ENCODE data around the gene TNRC18. TPM values are rescaled to one million over a fixed set of nuclear protein-coding genes. Genes with fewer than 3 reads are reported as not detected.
"Not testable (repeated sequence)": the region's sequence is repeated elsewhere in the genome, so short reads cannot be mapped to it uniquely, and the experiment has no call there.

The TNRC18 gene
- total and polyA plus RNA-seq, 2 experiments from 2014 or later, result 3.7 to 51.8 TPM

DNA sequence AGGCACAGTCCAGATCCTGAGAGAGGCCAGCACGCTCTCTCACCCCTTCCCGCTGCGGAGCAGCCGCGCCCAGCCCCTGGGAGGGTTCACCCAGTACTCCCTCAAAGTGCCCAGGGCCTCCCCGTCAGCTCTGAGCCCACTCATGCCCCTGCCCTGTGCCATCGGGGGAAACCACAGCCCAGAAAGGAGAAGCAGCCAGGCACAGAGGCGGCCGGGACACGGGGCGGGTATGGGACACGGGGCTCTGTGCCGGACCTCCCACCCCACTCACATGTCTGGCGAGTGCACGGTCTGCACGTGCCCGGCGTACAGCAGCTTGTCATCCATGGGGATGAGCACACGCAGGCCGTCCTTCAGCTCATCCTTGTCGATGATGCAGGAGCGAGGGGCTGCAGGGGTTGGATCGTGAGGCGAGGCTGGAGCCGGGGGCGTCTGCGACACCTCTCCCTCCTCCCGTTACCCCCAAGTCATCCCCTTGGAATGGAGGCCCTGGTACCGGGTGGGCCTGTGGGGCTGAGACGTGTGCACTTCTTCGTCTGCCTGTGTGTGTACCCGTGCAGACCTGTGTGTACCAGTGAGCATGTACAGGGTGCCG lies 102.7 kb downstream of the TNRC18 start:
- DNase-seq, result no peak
- no peaks in the 10 kb centered on the region for H3K4me1 ChIP-seq (ENCODE audit: insufficient read depth)
- peaks cover 19% of the 10 kb centered on the region for H3K79me2 ChIP-seq (ENCODE audit: insufficient read depth)
- no peaks in the 10 kb centered on the region; the same call in 1 of the 2 replicates for H4K20me1 ChIP-seq (ENCODE audit: insufficient read depth)
- WGBS, 2 experiments (ENCODE audit: low coverage in 1 of 2, low lambda C conversion rate in 2 of 2, missing lambda C conversion rate in 2 of 2), result 95% methylated on average over 22 to 33 of the region's 33 CpGs
- H3K27ac ChIP-seq, result no peak overlapping the region
- no peaks in the 10 kb centered on the region for H3K27me3 ChIP-seq (replicated peaks; ENCODE audit: insufficient read depth)
- no peak overlapping the region for H3K4me3 ChIP-seq
- in situ Hi-C loops (cut with MboI), result no loop called here
- H3K9me3 ChIP-seq (ENCODE audit: low read depth), result no peaks in the 10 kb centered on the region
- H3K36me3 ChIP-seq (ENCODE audit: low read depth), result peaks cover 30% of the 10 kb centered on the region; the same call in 1 of the 2 replicates
- H2AFZ ChIP-seq, result no peak overlapping the region
- no peaks in the 10 kb centered on the region for H3F3A ChIP-seq (ENCODE audit: insufficient read depth)
- no peaks in the 10 kb centered on the region for H3K9me2 ChIP-seq (ENCODE audit: insufficient read depth)
- no peak overlapping the region for H3K4me2 ChIP-seq (ENCODE audit: unreplicated experiment)
- H3K9ac ChIP-seq, result no peak overlapping the region
- no peak for TF ChIP-seq EZH2 (IDR thresholded peaks at IDR 0.05; ENCODE audit: insufficient read depth, poor library complexity, severe bottlenecking)
- TF ChIP-seq EZH2phosphoT487 (IDR thresholded peaks at IDR 0.05; ENCODE audit: insufficient read depth, low read depth), result no peak

- no peak overlapping the region for H2AFZ ChIP-seq
- H3K4me3 ChIP-seq, result no peak overlapping the region
- H3K4me1 ChIP-seq (ENCODE audit: insufficient read depth), result no peaks in the 10 kb centered on the region
- H3K9me3 ChIP-seq (ENCODE audit: low read depth), result no peaks in the 10 kb centered on the region
- no peaks in the 10 kb centered on the region for H3K27me3 ChIP-seq (replicated peaks; ENCODE audit: insufficient read depth)
- H3K27ac ChIP-seq, result no peak overlapping the region
- peaks cover 34% of the 10 kb centered on the region; the same call in 1 of the 2 replicates for H3K36me3 ChIP-seq (ENCODE audit: low read depth)
- no peak overlapping the region for H3K9ac ChIP-seq
- in situ Hi-C loops (cut with MboI), result no loop called here
- H3K4me2 ChIP-seq (ENCODE audit: unreplicated experiment), result no peak overlapping the region
- no peaks in the 10 kb centered on the region for H3F3A ChIP-seq (ENCODE audit: insufficient read depth)
- 94 to 98% methylated on average over 12 to 13 of the region's 13 CpGs for WGBS, 2 experiments (ENCODE audit: low coverage in 1 of 2, low lambda C conversion rate in 2 of 2, missing lambda C conversion rate in 2 of 2)
- no peak for DNase-seq
- H3K9me2 ChIP-seq (ENCODE audit: insufficient read depth), result no peaks in the 10 kb centered on the region
- peaks cover 14% of the 10 kb centered on the region for H3K79me2 ChIP-seq (ENCODE audit: insufficient read depth)
- no peaks in the 10 kb centered on the region; the same call in 1 of the 2 replicates for H4K20me1 ChIP-seq (ENCODE audit: insufficient read depth)
- TF ChIP-seq EZH2phosphoT487 (IDR thresholded peaks at IDR 0.05; ENCODE audit: insufficient read depth, low read depth) (no peak), EZH2 (IDR thresholded peaks at IDR 0.05; ENCODE audit: insufficient read depth, poor library complexity, severe bottlenecking) (no peak)
Observed at GRCh38 chr7:5320391-5320790, 103.2 kb downstream of the TNRC18 start.

GRCh38 chr7:5318613-5319012 lies 105.0 kb downstream of the TNRC18 start:
- H3K9me3 ChIP-seq (ENCODE audit: low read depth); H3K9me2 ChIP-seq (ENCODE audit: insufficient read depth); H3K4me3 ChIP-seq; H3K9ac ChIP-seq; H3K27ac ChIP-seq; H3F3A ChIP-seq (ENCODE audit: insufficient read depth); DNase-seq; H3K4me2 ChIP-seq (ENCODE audit: unreplicated experiment); H3K4me1 ChIP-seq (ENCODE audit: insufficient read depth); H3K79me2 ChIP-seq (ENCODE audit: insufficient read depth); in situ Hi-C loops (cut with MboI); H2AFZ ChIP-seq; H3K27me3 ChIP-seq (replicated peaks; ENCODE audit: insufficient read depth); H4K20me1 ChIP-seq (ENCODE audit: insufficient read depth): not testable (repeated sequence)
- WGBS, 2 experiments (ENCODE audit: low coverage in 1 of 2, low lambda C conversion rate in 2 of 2, missing lambda C conversion rate in 2 of 2), result 87 to 94% methylated on average over 5 of the region's 5 CpGs
- H3K36me3 ChIP-seq (ENCODE audit: low read depth), result peaks cover 37% of the 10 kb centered on the region; the same call in 1 of the 2 replicates

DNA sequence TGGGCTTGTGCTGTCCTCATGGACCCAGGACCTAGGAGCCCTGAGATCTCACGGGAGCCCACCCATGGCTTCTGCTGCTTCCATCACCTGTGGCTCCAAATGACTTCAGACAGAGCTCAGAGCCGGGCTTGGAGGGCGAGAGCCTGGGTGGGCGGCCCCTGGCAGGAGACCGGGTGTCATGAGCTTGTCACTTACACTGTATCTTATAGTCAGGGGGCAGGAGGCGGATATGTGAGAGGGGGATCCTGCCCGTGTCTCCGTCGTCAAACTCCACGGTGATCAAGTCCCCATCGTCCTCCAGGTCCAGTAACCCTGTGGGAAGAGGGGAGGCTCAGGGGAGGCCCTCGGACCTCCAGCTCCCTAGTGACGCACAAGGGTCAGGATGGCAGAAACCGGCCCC lies 107.9 kb downstream of the TNRC18 start:
- 95 to 96% methylated on average over 14 of the region's 14 CpGs for WGBS, 2 experiments (ENCODE audit: low coverage in 1 of 2, low lambda C conversion rate in 2 of 2, missing lambda C conversion rate in 2 of 2)
- peaks cover 41% of the 10 kb centered on the region; the same call in 1 of the 2 replicates for H3K36me3 ChIP-seq (ENCODE audit: low read depth)
- H3K4me3 ChIP-seq, result no peak overlapping the region

More for the DNA sequence above, 107.9 kb downstream of the TNRC18 start:
- H3K4me2 ChIP-seq (ENCODE audit: unreplicated experiment), result no peak overlapping the region
- DNase-seq, result no peak
- H3K27ac ChIP-seq, result no peak overlapping the region
- H3K9ac ChIP-seq, result no peak overlapping the region
- no peak overlapping the region for H2AFZ ChIP-seq
- in situ Hi-C loops (cut with MboI), result no loop called here
- no peaks in the 10 kb centered on the region; the same call in 1 of the 2 replicates for H4K20me1 ChIP-seq (ENCODE audit: insufficient read depth)
- H3F3A ChIP-seq (ENCODE audit: insufficient read depth), result no peaks in the 10 kb centered on the region
- H3K79me2 ChIP-seq (ENCODE audit: insufficient read depth), result no peaks in the 10 kb centered on the region
- no peak for TF ChIP-seq EZH2 (IDR thresholded peaks at IDR 0.05; ENCODE audit: insufficient read depth, poor library complexity, severe bottlenecking)
- TF ChIP-seq EZH2phosphoT487 (IDR thresholded peaks at IDR 0.05; ENCODE audit: insufficient read depth, low read depth), result no peak
- no peaks in the 10 kb centered on the region for H3K27me3 ChIP-seq (replicated peaks; ENCODE audit: insufficient read depth)
- H3K4me1 ChIP-seq (ENCODE audit: insufficient read depth), result no peaks in the 10 kb centered on the region
- H3K9me2 ChIP-seq (ENCODE audit: insufficient read depth), result no peaks in the 10 kb centered on the region
- H3K9me3 ChIP-seq (ENCODE audit: low read depth), result no peaks in the 10 kb centered on the region

Data from GM23248 (cell line).